Adrenal gland (tissue), 5 donors: ENCODE results near the gene MAPRE3.
"Not testable (repeated sequence)": the region's sequence is repeated elsewhere in the genome, so short reads cannot be mapped to it uniquely, and the experiment has no call there.

ENCODE experiments used
- CTCF ChIP-seq, 6 experiments: fragments of 450-650 bp in 4 of 6; fragments of 200-600 bp in 2 of 6; sonication (generic) in 1 of 6; IDR thresholded peaks; 1 replicate in 5 of 6; 2 replicates in 1 of 6; pipeline versions ENCODE4 v1.5.1 to v1.8.0; 2016 to 2021; ENCODE audit warnings: antibody characterized with exemption in 6 of 6, mild to moderate bottlenecking in 2 of 6, moderate library complexity in 1 of 6
- POLR2A ChIP-seq, 2 donors: fragments of 450-650 bp; IDR thresholded peaks; one replicate each; pipeline ENCODE4 v1.6.1; 2017; ENCODE audit warnings: antibody characterized with exemption in 2 of 2, mild to moderate bottlenecking in 2 of 2, moderate library complexity in 1 of 2
- donor health status: DM: no; HTN: no; CAD: no.

DNA sequence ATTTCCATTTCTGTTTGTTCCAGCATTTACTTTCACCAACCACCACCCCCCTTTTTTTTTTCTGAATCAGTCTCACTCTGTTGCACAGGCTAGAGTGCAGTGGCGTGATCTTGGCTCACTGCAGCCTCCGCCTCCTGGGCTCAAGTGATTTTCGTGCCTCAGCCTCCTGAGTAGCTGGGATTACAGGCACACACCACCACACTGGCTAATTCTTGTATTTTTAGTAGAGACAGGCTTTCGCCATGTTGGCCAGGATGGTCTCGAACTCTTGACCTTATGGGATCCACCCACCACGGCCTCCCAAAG, 105.1 kb downstream of the MAPRE3 start:
- not testable (repeated sequence) for TF ChIP-seq POLR2A, CTCF (IDR thresholded peaks at IDR 0.05)
